Panc1 (cell line): ENCODE measurements around the gene C8B. TPM values are rescaled to one million over a fixed set of nuclear protein-coding genes. Genes with fewer than 3 reads are reported as not detected.

Source experiments
- ATAC-seq: fragments of 200-7000 bp; cut with Tn5 transposase; 2 replicates; pipeline ENCODE4 v1.9.1; 2020; ENCODE audit warnings: mild to moderate bottlenecking, moderate library complexity
- BruUV-seq: library from RNA; stranded (reverse); fragments of 400-500 nt; replicated peaks from 2 replicates; lab custom pipeline; 2021; lab: Mats Ljungman, UMichigan
- CTCF ChIA-PET: fragments of 300-600 bp; sonication (Branson Sonifier 250); formaldehyde crosslinking; loops from one replicate; lab custom pipeline; 2022; ENCODE audit warnings: antibody characterized with exemption; lab: Charles Lee
- POLR2A ChIA-PET: fragments of 300-600 bp; sonication (Branson Sonifier 250); formaldehyde crosslinking; loops from one replicate; lab custom pipeline; 2022; ENCODE audit warnings: antibody characterized with exemption; lab: Charles Lee
- DNase-seq: peaks from one replicate; pipeline ENCODE4 v3.0.0-alpha.2; 2010; ENCODE audit warnings: low read depth, low spot score
- H3K27ac ChIP-seq: 2 replicates; pipeline ENCODE4 v1.5.1; 2011; ENCODE audit warnings: mild to moderate bottlenecking, low read length, inconsistent platforms
- H3K27me3 ChIP-seq: fragments of 200-500 bp; sonication (Bioruptor generic); 2 replicates; pipeline ENCODE4 v1.6.0; 2014; ENCODE audit warnings: low read length, inconsistent platforms; ENCODE audit not compliant: control insufficient read depth, insufficient read depth
- H3K36me3 ChIP-seq: fragments of 200-500 bp; sonication (Bioruptor generic); 2 replicates; pipeline ENCODE4 v1.5.1; 2014; ENCODE audit warnings: inconsistent platforms, mild to moderate bottlenecking, low read length, moderate library complexity; ENCODE audit not compliant: control insufficient read depth, insufficient read depth
- H3K4me1 ChIP-seq: 2 replicates; pipeline ENCODE4 v1.5.1; 2011; ENCODE audit warnings: inconsistent platforms, mild to moderate bottlenecking, low read length, moderate library complexity; ENCODE audit not compliant: control insufficient read depth, insufficient read depth
- H3K4me3 ChIP-seq, 2 experiments: 2 replicates each; pipeline ENCODE4 v1.5.1; 2011 to 2012; ENCODE audit warnings: low read depth in 2 of 2, low read length in 2 of 2, mild to moderate bottlenecking in 2 of 2, inconsistent platforms in 1 of 2, moderate library complexity in 1 of 2
- H3K9me3 ChIP-seq: fragments of 200-500 bp; sonication (Bioruptor generic); 2 replicates; pipeline ENCODE4 v1.5.1; 2014; ENCODE audit warnings: low read depth, mild to moderate bottlenecking, inconsistent platforms, low read length, moderate library complexity; ENCODE audit not compliant: control insufficient read depth, insufficient read depth
- CTCF ChIP-seq: fragments of 450-650 bp; IDR thresholded peaks from 2 replicates; pipeline ENCODE4 v1.5.1; 2017; ENCODE audit warnings: mild to moderate bottlenecking
- POLR2AphosphoS5 ChIP-seq: IDR thresholded peaks from 2 replicates; pipeline ENCODE4 v1.6.1; 2012; ENCODE audit warnings: mild to moderate bottlenecking, low read depth, low read length, moderate library complexity
- REST ChIP-seq, 2 experiments: IDR thresholded peaks; 2 replicates each; pipeline ENCODE4 v1.6.1; 2011 to 2012; ENCODE audit warnings: low read depth in 2 of 2, control low read depth in 1 of 2, low read length in 1 of 2, mild to moderate bottlenecking in 1 of 2, moderate library complexity in 1 of 2; ENCODE audit not compliant: insufficient read depth in 1 of 2
- SIN3A ChIP-seq: IDR thresholded peaks from 2 replicates; pipeline ENCODE4 v1.6.1; 2012; ENCODE audit warnings: low read depth, mild to moderate bottlenecking, low read length, moderate library complexity, borderline replicate concordance; ENCODE audit not compliant: insufficient read depth
- TCF7L2 ChIP-seq: IDR thresholded peaks from 2 replicates; pipeline ENCODE4 v1.6.1; 2011; ENCODE audit warnings: mild to moderate bottlenecking, low read depth, low read length, inconsistent platforms
- in situ Hi-C: cut with HindIII; loops from 2 replicates; pipeline ENCODE4 v1.10.0; 2016; ENCODE audit warnings: low sequenced_read_pairs, low pct_unique_long_range_greater_than_20kb
- intact Hi-C: fragments of 100-400 bp; cut with micrococcal nuclease; formaldehyde crosslinking; loops from one replicate; pipeline ENCODE4 v1.10.0; 2022; ENCODE audit not compliant: unreplicated experiment
- total RNA-seq: library from RNA; stranded (reverse); gene quantifications from one replicate; pipeline ENCODE4 v1.2.1, GENCODE V29; 2021; ENCODE audit not compliant: unreplicated experiment

C8B gene
- total RNA-seq, 1 experiment from 2014 or later: not detected

- CTCF ChIA-PET: no interaction called here
- no TSS peak for BruUV-seq
- no peak for ATAC-seq
- intact Hi-C loops: no loop called here
- no peak overlapping the region for H3K4me3 ChIP-seq
- DNase-seq: no peak
- H3K4me1 ChIP-seq: no peaks in the 10 kb centered on the region
- H3K9me3 ChIP-seq: no peaks in the 10 kb centered on the region
- H3K36me3 ChIP-seq: no peaks in the 10 kb centered on the region
- in situ Hi-C loops: no loop called here
- TF ChIP-seq REST (IDR thresholded peaks at IDR 0.05; ENCODE audit: insufficient read depth in 1 of 2, low read depth in 2 of 2, low read length in 1 of 2) (no peak), SIN3A (no peak), CTCF (no peak), TCF7L2 (no peak), POLR2AphosphoS5 (no peak)
- POLR2A ChIA-PET: no interaction called here
- no peaks in the 10 kb centered on the region; the same call in none of the 2 replicates for H3K27me3 ChIP-seq
- no peak overlapping the region for H3K27ac ChIP-seq
Measured at GRCh38 chr1:56904663-56905397, 61.0 kb downstream of the C8B start.

- Histone ChIP-seq H3K36me3 (no peaks in the 10 kb centered on the region), H3K9me3 (no peaks in the 10 kb centered on the region), H3K4me1 (no peaks in the 10 kb centered on the region), H3K4me3 (no peak overlapping the region), H3K27ac (no peak overlapping the region), H3K27me3 (no peaks in the 10 kb centered on the region; the same call in none of the 2 replicates)
- in situ Hi-C loops: no loop called here
- TF ChIP-seq SIN3A (no peak), POLR2AphosphoS5 (no peak), CTCF (no peak), REST (IDR thresholded peaks at IDR 0.05; ENCODE audit: insufficient read depth in 1 of 2, low read depth in 2 of 2, low read length in 1 of 2) (no peak), TCF7L2 (no peak)
- BruUV-seq: no TSS peak
- CTCF ChIA-PET: no interaction called here
- POLR2A ChIA-PET: no interaction called here
- intact Hi-C loops: no loop called here
- ATAC-seq (no peak), DNase-seq (no peak)
Measured at GRCh38 chr1:56903778-56904177, 62.0 kb downstream of the C8B start.
